SIG-M5 treated with dmso at 0.1 percent for 504 hours (cell line): Measurements from ENCODE around the gene WASF2.
"Not testable (repeated sequence)": the region's sequence is repeated elsewhere in the genome, so short reads cannot be mapped to it uniquely, and the experiment has no call there.

Source experiments
- DNase-seq: peaks from one replicate; lab custom pipeline; 2025; ENCODE audit not compliant: unreplicated experiment; lab: John Stamatoyannopoulos, UW

WASF2 gene

DNA sequence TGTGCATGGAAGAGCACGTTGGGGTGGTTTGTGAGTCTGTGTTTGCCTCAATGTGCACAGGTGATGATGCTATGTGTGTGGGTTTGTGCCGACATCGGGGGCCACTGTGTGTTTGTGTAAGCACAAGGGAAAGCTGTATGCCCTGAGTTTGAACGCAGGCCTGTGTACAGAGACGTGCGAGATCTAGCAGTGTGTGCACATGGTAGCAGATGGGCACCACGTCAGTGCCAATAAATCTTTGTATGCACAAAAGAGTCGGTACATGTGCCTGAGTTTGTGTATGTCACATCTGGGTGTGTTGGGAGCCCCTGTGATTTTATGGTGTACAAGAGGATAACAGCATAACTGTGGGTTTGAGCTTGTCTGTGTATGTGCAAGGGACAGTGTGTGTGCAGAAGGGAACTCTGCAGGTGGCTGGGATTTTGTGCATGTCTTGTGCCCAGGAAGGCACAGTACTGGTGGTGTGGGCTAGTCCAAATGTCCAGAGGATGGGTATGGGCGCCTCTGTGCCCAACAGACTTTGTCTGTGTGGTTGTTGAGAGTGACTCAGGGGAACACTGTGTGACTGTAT lies 32.0 kb upstream of the WASF2 start:
- DNase-seq, result no peak

GRCh38 chr1:27521336-27521831 lies 31.4 kb upstream of the WASF2 start:
- no peak for DNase-seq

- DNase-seq, result no peak
Observed at GRCh38 chr1:27520651-27521050, 30.7 kb upstream of the WASF2 start.

DNA sequence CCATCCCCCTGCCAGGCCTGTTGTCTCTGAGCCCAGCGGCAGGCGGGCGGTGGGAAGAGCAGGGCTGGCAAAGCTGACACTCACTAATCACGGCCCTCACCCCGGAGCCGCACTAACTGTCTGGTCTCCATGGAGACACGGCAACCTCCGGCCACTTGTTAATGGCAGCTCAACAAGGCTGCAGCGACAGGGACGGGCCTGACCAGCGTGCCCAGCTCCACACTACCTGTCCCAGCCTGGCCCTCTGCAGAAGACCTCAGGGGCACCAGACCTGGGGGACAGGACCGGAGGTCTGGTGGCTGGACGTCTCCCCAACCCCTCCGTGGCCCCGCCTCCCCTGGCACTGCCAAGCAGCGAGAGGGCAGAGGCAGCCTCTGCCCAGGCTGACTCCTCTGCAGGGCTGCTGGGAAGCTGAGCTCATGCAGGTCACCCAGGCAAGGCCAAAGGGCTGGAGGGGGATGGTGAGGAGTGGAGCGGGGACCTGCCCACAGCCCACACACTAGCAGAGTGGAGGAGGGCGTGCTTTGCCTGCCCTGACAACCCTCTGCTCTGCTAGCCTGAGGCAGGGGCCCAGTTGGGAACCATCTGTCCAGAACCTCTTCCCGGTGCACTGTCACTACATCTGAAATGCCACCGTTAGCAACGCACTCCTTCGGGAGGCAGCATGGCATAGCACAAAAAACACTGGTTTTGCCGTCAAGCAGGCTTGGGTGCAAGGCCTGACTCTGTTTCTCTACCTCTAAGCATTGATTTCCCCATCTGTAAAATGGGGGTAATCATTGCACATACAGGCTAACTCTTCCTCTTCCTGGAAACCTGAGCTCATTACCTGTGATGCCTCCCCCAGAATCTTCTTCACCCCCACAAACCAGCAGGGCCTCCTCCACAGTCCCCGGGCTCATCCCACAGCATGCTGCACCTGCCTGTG lies 29.6 kb upstream of the WASF2 start:
- no peak for DNase-seq

DNA sequence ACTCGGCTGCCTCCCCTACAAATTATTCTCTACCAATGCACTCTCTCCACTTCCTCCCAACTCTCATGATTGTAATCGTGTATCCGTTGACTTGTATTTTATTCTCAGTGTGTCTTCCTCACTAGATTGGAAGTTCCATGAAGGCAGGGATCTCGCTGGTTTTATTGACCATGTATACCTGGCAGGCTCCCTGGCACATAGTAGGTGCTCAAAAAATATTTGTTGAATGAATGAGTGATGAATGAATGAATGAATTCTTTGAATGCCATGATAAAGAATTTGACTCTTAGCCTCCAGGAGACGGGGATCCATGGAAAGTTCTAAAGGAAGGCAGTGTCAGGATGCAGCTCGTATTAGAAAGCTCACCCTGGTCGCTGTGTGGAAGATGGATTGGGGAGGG lies 28.8 kb upstream of the WASF2 start:
- DNase-seq, result no peak

GRCh38 chr1:27517907-27518718 lies 28.1 kb upstream of the WASF2 start:
- DNase-seq, result no peak

DNA sequence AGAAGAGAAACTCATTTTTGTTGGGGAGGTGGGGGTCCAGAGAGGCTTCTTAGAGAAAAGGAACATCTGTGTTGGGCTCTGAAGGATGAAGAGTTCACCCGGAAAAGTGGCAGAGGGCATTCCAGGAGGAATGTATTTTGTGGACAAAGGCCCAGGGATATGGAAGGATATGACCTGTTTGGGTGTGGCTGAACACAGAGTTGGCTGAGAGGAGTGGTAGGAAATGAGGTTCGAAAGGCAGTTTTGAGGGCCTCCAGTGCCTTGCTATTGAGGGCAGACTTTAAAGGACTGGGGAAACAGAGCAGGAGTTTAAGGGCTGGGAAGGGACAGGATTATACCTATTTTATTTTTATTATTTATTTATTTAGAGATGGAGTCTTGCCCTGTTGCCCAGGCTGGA lies 27.3 kb upstream of the WASF2 start:
- DNase-seq, result no peak

GRCh38 chr1:27515626-27516025 lies 25.7 kb upstream of the WASF2 start:
- no peak for DNase-seq

GRCh38 chr1:27513958-27514357 lies 24.0 kb upstream of the WASF2 start:
- DNase-seq, result no peak

DNA sequence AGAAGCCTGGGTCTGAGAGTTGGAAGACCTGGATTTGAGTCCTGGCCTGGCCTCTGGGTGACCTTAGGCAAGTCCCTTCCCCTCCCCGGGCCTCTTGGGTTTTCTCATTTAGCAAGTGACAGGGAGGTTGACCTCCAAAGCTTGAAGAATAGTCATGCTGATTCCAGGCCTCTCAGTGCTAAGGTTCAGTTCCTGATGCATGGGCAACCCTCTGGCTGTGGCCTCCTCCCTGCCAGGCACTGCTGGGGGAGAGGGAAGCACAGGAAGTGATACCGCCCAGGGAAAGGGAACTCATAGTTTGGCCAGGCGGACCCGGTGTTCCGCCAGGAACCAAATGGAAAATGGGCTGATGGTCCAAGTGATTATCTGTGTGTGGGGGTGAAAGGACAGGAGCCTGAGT lies 23.6 kb upstream of the WASF2 start:
- DNase-seq, result no peak

DNA sequence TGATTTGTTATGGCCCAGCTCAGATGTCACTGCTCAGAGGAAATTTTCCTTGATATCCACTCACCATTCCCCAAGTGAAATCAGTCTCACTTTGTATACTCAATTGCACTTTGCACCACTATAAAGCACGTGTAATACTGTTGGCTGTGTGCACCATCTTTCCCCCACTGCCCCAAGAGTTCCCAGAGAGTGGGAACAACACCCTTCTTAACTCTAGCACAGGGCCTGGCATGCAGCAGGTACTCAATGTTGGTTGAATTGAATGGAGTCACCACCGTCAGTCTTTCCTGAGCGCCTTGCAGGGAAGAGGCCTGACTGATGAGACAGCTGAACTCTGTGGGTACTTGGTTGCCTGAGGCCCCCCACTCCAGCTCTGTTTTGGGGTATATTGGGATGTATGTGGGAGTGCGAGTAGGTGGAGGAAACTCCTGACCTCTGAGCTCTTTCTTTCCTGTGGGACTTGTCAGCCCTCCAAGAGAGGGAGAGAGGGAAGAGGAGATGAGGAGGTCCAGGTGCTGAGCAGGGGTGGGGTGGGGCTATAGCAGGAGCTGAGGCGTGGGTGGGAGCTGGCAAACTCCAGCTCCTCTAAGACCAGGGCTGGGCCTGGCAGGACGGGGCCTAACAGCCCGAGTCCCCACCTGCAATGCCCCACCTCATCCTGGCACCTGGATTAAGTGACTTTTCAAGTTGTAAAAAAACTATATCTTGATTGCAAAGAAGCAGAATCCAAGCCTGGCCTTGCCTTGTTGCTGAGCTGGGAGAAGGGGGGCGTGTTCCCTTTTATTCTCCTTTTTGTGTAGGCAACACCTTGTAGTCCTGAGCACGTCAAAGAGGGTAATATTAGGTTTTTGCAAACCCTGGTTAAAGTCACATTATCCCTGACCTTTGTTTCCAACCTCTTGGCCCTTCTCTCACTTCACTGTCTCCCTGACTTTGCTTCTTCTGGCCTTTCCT lies 19.4 kb upstream of the WASF2 start:
- DNase-seq, result no peak

GRCh38 chr1:27507960-27508665 lies 18.1 kb upstream of the WASF2 start:
- no peak for DNase-seq

DNA sequence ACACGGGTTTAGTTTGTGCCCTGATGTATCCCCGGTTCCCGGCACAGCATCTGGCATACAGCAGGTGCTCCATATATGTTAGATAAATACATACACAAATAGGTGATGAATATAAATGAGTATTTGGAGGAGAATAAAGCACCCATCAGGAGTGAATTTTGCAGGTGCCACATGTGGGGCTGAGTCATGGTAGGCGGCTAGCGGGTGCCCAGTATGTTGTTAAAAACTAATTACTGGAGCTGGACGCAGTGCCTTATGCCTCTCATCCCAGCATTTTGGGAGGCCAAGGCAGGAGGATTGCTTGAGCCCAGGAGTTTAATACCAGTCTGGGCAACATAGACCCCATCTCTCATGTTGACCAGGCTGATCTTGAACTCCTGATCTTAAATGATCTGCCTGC lies 16.7 kb upstream of the WASF2 start:
- no peak for DNase-seq

DNA sequence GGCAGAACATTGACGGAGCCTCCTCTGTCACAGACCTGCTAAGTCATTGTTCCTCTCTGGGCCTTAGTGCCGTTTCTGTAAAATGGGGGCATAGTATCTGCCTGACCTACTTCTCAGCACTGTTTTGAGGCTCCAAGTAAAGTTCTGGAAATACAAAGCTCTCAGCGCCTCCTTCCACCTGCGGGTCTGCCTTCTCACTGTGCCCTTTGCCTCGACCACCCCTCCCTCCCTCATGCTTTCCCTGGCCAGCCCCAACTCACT lies 15.4 kb upstream of the WASF2 start:
- DNase-seq, result no peak

GRCh38 chr1:27504588-27505419 lies 14.8 kb upstream of the WASF2 start:
- DNase-seq, result no peak

DNA sequence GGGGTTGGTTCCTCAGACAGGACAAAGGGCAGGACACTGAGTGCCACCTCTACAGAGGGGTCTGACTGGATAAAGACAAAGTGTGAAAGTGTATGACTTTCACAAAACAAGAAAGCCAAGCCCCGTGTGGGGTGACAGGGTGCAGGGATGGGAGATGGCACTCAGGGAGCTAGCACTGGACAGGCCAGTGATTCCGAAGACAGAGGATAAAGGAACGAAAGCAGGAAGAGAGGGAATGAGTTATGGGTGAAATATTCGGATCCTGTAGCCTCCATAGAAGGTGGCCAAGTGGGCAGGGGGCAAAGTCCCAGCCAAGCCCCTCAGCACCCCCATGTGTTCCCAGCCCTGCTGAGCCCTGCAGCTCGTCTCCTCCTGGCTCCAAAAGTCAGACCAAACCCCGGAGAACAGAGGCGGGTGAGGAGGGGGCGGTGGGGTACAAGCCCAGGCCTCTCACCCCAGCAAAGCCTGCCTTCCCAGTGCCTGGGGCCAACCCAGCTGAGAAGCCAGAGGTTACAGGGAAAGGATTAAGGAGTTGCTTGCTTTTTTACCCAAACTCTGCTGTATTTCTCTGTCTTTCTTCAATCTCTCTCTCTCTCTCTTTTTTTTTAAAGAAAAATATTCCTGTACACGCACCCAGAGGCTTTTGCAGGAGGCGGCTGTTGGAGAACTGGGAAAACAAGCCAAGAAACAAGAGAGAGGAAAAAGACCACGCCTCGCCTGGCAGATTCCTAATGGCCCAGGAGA lies 14.0 kb upstream of the WASF2 start:
- DNase-seq, result no peak

DNA sequence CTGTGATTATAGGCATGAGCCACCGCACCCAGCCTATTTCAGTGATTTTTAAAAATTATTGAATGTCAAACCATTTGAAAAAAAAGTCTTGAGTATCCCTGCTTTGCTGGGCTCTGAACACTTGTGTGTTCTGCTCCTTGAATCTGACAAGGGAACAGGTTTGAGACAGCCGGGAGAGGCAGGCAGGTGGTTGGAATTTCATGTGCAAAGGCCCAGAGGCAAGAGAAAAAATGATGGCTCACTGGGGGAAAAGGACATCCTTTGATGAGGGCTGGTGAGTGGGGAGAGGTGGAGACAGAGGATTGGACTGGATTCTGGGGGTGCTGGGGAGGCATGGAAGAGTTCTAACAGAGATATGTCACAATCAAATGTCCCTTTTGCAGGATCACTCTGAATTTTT lies 13.1 kb upstream of the WASF2 start:
- no peak for DNase-seq

DNA sequence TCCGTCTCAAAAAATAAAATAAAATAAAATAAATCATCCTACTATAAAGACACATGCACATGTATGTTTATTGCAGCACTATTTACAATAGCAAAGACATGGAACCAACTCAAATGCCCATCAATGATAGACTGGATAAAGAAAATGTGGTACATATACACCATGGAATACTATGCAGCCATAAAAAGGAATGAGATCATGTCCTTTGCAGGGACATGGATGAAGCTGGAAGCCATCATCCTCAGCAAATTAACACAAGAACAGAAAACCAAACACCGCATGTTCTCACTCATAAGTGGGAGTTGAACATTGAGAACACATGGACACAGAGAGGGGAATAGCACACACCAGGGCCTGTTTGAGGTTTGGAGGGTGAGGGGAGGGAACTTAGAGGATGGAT lies 11.2 kb upstream of the WASF2 start:
- DNase-seq, result not testable (repeated sequence)

DNA sequence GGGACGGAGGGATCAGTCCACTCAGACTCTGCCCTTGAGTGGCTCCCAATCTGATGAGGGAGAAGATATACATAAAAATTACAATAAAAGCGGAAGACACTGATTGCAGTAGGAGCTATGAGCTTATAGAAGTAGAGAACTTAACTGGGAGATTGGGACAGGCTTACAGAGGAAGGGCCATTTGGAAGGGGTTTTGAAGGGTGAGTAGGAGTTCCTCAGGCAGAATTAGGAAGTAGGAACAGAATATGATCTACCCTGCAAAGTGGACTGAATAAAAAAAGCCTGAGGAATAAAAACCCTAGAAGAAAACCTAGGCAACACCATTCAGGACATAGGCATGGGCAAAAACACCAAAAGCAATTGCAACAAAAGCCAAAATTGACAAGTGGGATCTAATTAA lies 9.2 kb upstream of the WASF2 start:
- no peak for DNase-seq
